Subcutaneous adipose tissue (tissue), 4 donors: ENCODE measurements around the gene ZNF652. TPM values are rescaled to one million over a fixed set of nuclear protein-coding genes. Genes with fewer than 3 reads are reported as not detected.

Source experiments
- total RNA-seq, 4 donors: library from RNA; depleted of rRNA; stranded (reverse); fragments of >200 nt; gene quantifications; one replicate each; pipeline ENCODE4 v1.1.0, GENCODE V29; 2016
- TF ChIP-seq, protein P1 (sequence below): fragments of 450-650 bp; IDR thresholded peaks from one replicate; pipeline ENCODE4 v1.5.1; 2016; ENCODE audit warnings: low read depth, mild to moderate bottlenecking, control low read depth, antibody characterized with exemption, moderate library complexity

The ZNF652 gene
- total RNA-seq, 4 donors from 2014 or later = 32.1 to 52.0 (median 34.5) TPM

DNA sequence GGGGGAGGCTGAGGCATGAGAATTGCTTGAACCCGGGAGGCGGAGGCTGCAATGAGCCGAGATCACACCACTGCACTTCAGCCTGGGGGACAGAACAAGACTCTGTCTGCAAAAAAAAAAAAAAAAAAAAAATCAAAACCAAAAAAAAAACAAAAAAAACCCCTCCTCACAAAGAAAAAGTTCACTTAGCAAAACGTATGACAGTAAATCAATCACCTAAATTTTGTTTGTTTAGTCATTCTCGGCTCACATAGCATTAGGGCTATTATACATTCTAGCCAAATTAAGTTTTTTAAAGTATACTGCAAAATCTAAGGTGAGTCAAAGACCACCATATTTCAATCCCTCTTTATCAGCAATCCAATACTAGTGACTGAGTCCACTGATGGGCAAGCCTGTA is 5.7 kb downstream of the ZNF652 start:
- TF ChIP-seq, protein P1, sequence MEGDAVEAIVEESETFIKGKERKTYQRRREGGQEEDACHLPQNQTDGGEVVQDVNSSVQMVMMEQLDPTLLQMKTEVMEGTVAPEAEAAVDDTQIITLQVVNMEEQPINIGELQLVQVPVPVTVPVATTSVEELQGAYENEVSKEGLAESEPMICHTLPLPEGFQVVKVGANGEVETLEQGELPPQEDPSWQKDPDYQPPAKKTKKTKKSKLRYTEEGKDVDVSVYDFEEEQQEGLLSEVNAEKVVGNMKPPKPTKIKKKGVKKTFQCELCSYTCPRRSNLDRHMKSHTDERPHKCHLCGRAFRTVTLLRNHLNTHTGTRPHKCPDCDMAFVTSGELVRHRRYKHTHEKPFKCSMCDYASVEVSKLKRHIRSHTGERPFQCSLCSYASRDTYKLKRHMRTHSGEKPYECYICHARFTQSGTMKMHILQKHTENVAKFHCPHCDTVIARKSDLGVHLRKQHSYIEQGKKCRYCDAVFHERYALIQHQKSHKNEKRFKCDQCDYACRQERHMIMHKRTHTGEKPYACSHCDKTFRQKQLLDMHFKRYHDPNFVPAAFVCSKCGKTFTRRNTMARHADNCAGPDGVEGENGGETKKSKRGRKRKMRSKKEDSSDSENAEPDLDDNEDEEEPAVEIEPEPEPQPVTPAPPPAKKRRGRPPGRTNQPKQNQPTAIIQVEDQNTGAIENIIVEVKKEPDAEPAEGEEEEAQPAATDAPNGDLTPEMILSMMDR = no peak

DNA sequence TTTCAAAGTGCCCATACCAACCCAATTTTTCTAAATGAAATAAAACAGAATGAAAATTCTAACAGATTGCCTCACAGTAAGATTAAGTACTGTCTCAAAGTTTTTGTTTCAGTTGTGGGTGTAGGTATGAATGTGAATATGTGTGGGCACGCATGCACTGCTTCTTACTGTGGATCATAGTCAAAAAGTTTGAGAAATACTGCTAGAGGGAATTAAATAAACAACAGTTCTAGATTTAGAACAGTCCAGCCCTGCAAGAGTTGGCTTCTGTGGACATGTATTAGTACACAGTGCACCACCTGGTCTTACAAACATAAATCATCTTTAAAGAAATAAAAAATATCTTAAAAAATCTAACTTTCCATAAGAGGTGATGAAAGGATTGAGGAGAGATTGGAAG is 8.4 kb downstream of the ZNF652 start:
- TF ChIP-seq, protein P1 = no peak

DNA sequence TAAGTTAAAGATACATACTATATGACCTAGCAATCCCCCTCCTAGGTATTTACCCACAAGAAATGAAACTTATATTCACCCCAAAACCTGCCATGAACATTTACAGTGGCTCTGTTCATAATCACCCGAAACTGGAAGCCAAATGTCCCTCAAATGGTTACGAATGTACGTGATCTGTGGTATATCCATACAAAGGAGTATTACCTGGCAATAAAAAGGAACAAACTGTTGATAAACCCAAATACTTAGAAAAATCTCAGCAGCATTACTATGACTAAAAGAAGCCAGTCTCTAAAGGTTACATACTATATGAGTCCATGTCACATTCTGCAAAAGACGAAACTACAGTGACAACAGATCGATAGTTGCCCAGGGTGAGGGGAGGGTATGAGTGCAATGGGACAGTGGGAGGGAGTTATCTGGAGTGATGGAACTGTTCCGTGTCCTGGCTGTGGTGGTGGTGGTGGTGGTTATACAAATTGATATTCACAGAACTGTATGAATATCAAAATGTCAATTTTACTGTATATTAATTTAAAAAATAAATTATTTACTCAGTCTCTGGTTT is 9.4 kb downstream of the ZNF652 start:
- TF ChIP-seq, protein P1 = no peak

DNA sequence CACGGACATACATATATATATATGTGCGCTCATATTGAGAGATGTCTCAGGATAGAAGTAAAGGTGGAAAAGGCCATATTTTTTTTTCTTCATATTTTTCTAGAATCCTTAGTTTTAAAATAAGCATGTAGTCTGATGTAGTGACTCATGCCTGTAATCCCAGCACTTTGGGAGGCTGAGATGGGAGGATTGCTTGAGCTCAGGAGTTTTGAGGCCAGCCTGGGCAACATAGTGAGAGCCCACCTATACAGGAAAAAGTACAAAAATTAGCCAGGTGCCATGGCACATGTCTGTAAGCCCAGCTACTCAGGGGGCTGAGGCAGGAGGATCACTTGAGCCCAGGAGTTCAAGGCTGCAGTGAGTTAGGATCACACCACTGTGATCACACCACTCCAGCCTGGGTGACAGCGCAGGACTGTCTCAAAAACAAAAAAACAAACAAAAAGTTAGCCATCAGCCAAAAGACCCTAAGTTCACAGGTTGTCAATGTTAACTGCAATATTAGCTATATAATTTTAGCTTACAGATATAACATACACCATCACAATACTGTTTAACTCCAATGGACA is 10.4 kb downstream of the ZNF652 start:
- TF ChIP-seq, protein P1 = no peak

DNA sequence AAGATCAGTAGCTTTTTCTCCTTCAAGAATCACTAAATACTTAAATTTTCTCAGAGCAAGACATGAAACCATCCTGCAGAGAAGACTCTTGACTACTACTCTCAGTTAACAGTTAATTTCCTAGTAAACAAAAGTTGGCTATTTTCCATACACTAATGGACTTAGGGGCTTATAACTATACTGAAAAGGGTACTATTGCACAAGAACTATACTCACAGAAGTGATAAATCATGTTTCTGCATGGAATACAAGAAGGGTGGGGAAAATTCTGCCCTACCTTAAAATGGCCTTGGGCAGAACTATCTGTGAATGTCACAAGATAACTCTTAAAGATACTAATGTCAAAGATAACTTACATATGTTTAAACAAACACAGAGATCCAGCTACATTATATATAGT is 12.5 kb downstream of the ZNF652 start:
- TF ChIP-seq, protein P1 = no peak

DNA sequence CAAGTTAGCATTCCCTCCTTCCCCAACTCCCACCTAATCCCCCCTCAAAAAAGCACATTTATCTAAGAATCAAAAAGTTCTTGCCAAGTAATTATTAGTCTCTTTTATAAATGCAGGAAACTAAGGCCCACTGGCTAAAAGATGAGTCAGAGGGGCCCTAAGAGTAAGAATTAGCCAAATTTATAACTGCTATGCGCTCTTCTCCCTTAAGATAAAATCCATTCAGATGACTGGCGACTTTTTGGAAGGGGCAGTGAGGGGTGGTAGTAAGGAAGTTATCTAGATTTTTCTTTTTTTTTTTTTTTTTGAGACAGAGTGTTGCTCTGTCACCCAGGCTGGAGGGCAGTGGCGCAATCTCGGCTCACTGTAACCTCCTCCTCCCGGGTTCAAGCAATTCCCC is 17.1 kb downstream of the ZNF652 start:
- TF ChIP-seq, protein P1 = no peak

DNA sequence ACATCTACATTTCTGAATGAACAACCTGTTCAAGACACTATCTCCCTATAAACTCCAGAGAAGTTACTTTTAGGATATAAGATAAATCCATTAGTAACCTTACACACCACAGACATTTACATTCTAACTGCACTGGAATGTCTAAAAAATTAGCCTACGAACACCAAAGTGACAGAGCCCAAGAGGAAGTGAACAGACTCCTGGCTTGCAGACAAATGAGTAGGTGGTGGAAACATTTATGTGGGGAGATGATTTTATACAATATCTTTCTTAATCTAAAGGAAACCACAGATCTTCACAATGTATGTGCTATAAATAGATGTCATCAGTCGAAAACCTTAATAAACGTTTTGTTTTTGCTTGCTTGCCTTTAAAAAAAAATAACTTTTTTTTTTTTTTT is 18.8 kb downstream of the ZNF652 start:
- TF ChIP-seq, protein P1 = no peak
